Panc1 (cell line): Measurements from ENCODE around the gene MAP4K4. TPM values are rescaled to one million over a fixed set of nuclear protein-coding genes. Genes with fewer than 3 reads are reported as not detected.
"Not testable (repeated sequence)": the region's sequence is repeated elsewhere in the genome, so short reads cannot be mapped to it uniquely, and the experiment has no call there.

Experiments used
- ATAC-seq: fragments of 200-7000 bp; cut with Tn5 transposase; 2 replicates; pipeline ENCODE4 v1.9.1; 2020; ENCODE audit warnings: mild to moderate bottlenecking, moderate library complexity
- BruUV-seq: library from RNA; stranded (reverse); fragments of 400-500 nt; replicated peaks from 2 replicates; lab custom pipeline; 2021; lab: Mats Ljungman, UMichigan
- CTCF ChIA-PET: fragments of 300-600 bp; sonication (Branson Sonifier 250); formaldehyde crosslinking; loops from one replicate; lab custom pipeline; 2022; ENCODE audit warnings: antibody characterized with exemption; lab: Charles Lee
- POLR2A ChIA-PET: fragments of 300-600 bp; sonication (Branson Sonifier 250); formaldehyde crosslinking; loops from one replicate; lab custom pipeline; 2022; ENCODE audit warnings: antibody characterized with exemption; lab: Charles Lee
- DNase-seq: peaks from one replicate; pipeline ENCODE4 v3.0.0-alpha.2; 2010; ENCODE audit warnings: low read depth, low spot score
- H3K27ac ChIP-seq: 2 replicates; pipeline ENCODE4 v1.5.1; 2011; ENCODE audit warnings: mild to moderate bottlenecking, low read length, inconsistent platforms
- H3K27me3 ChIP-seq: fragments of 200-500 bp; sonication (Bioruptor generic); 2 replicates; pipeline ENCODE4 v1.6.0; 2014; ENCODE audit warnings: low read length, inconsistent platforms; ENCODE audit not compliant: control insufficient read depth, insufficient read depth
- H3K36me3 ChIP-seq: fragments of 200-500 bp; sonication (Bioruptor generic); 2 replicates; pipeline ENCODE4 v1.5.1; 2014; ENCODE audit warnings: inconsistent platforms, mild to moderate bottlenecking, low read length, moderate library complexity; ENCODE audit not compliant: control insufficient read depth, insufficient read depth
- H3K4me1 ChIP-seq: 2 replicates; pipeline ENCODE4 v1.5.1; 2011; ENCODE audit warnings: inconsistent platforms, mild to moderate bottlenecking, low read length, moderate library complexity; ENCODE audit not compliant: control insufficient read depth, insufficient read depth
- H3K4me3 ChIP-seq, 2 experiments: 2 replicates each; pipeline ENCODE4 v1.5.1; 2011 to 2012; ENCODE audit warnings: low read depth in 2 of 2, low read length in 2 of 2, mild to moderate bottlenecking in 2 of 2, inconsistent platforms in 1 of 2, moderate library complexity in 1 of 2
- H3K9me3 ChIP-seq: fragments of 200-500 bp; sonication (Bioruptor generic); 2 replicates; pipeline ENCODE4 v1.5.1; 2014; ENCODE audit warnings: low read depth, mild to moderate bottlenecking, inconsistent platforms, low read length, moderate library complexity; ENCODE audit not compliant: control insufficient read depth, insufficient read depth
- POLR2AphosphoS5 ChIP-seq: IDR thresholded peaks from 2 replicates; pipeline ENCODE4 v1.6.1; 2012; ENCODE audit warnings: mild to moderate bottlenecking, low read depth, low read length, moderate library complexity
- REST ChIP-seq, 2 experiments: IDR thresholded peaks; 2 replicates each; pipeline ENCODE4 v1.6.1; 2011 to 2012; ENCODE audit warnings: low read depth in 2 of 2, control low read depth in 1 of 2, low read length in 1 of 2, mild to moderate bottlenecking in 1 of 2, moderate library complexity in 1 of 2; ENCODE audit not compliant: insufficient read depth in 1 of 2
- SIN3A ChIP-seq: IDR thresholded peaks from 2 replicates; pipeline ENCODE4 v1.6.1; 2012; ENCODE audit warnings: low read depth, mild to moderate bottlenecking, low read length, moderate library complexity, borderline replicate concordance; ENCODE audit not compliant: insufficient read depth
- TCF7L2 ChIP-seq: IDR thresholded peaks from 2 replicates; pipeline ENCODE4 v1.6.1; 2011; ENCODE audit warnings: mild to moderate bottlenecking, low read depth, low read length, inconsistent platforms
- in situ Hi-C: cut with HindIII; loops from 2 replicates; pipeline ENCODE4 v1.10.0; 2016; ENCODE audit warnings: low sequenced_read_pairs, low pct_unique_long_range_greater_than_20kb
- intact Hi-C: fragments of 100-400 bp; cut with micrococcal nuclease; formaldehyde crosslinking; loops from one replicate; pipeline ENCODE4 v1.10.0; 2022; ENCODE audit not compliant: unreplicated experiment
- total RNA-seq: library from RNA; stranded (reverse); gene quantifications from one replicate; pipeline ENCODE4 v1.2.1, GENCODE V29; 2021; ENCODE audit not compliant: unreplicated experiment
- TF ChIP-seq, protein P1 (sequence below): fragments of 450-650 bp; IDR thresholded peaks from 2 replicates; pipeline ENCODE4 v1.5.1; 2017; ENCODE audit warnings: mild to moderate bottlenecking

Gene MAP4K4
- total RNA-seq, 1 experiment from 2014 or later: 68.5 TPM

- ATAC-seq (peak; percentile 52), DNase-seq (no peak)
- Histone ChIP-seq H3K9me3 (no peaks in the 10 kb centered on the region), H3K27ac (peak overlapping the region; percentile 49; the same call in 1 of the 2 replicates), H3K4me3 (no peak overlapping the region), H3K27me3 (no peaks in the 10 kb centered on the region), H3K36me3 (no peaks in the 10 kb centered on the region), H3K4me1 (peaks cover 49% of the 10 kb centered on the region)
- CTCF ChIA-PET: interaction anchor here (1.9 kb wide), 1 partner anchor 64 kb away, joined by 5 read pairs; no protein-coding TSS in a partner anchor
- in situ Hi-C loops (no loop called here), intact Hi-C loops (no loop called here)
- POLR2A ChIA-PET: interaction anchor here (1.4 kb wide), 1 partner anchor 13 kb away, joined by 5 read pairs; no protein-coding TSS in a partner anchor
- no peak for TF ChIP-seq SIN3A
- TF ChIP-seq, protein P1, sequence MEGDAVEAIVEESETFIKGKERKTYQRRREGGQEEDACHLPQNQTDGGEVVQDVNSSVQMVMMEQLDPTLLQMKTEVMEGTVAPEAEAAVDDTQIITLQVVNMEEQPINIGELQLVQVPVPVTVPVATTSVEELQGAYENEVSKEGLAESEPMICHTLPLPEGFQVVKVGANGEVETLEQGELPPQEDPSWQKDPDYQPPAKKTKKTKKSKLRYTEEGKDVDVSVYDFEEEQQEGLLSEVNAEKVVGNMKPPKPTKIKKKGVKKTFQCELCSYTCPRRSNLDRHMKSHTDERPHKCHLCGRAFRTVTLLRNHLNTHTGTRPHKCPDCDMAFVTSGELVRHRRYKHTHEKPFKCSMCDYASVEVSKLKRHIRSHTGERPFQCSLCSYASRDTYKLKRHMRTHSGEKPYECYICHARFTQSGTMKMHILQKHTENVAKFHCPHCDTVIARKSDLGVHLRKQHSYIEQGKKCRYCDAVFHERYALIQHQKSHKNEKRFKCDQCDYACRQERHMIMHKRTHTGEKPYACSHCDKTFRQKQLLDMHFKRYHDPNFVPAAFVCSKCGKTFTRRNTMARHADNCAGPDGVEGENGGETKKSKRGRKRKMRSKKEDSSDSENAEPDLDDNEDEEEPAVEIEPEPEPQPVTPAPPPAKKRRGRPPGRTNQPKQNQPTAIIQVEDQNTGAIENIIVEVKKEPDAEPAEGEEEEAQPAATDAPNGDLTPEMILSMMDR: no peak
- no peak for TF ChIP-seq REST (IDR thresholded peaks at IDR 0.05; ENCODE audit: insufficient read depth in 1 of 2, low read depth in 2 of 2, low read length in 1 of 2)
- TF ChIP-seq TCF7L2: no peak
- TF ChIP-seq POLR2AphosphoS5: no peak
- no TSS peak for BruUV-seq
Measured at GRCh38 chr2:101766871-101767739, 69.6 kb downstream of the MAP4K4 start.

DNA sequence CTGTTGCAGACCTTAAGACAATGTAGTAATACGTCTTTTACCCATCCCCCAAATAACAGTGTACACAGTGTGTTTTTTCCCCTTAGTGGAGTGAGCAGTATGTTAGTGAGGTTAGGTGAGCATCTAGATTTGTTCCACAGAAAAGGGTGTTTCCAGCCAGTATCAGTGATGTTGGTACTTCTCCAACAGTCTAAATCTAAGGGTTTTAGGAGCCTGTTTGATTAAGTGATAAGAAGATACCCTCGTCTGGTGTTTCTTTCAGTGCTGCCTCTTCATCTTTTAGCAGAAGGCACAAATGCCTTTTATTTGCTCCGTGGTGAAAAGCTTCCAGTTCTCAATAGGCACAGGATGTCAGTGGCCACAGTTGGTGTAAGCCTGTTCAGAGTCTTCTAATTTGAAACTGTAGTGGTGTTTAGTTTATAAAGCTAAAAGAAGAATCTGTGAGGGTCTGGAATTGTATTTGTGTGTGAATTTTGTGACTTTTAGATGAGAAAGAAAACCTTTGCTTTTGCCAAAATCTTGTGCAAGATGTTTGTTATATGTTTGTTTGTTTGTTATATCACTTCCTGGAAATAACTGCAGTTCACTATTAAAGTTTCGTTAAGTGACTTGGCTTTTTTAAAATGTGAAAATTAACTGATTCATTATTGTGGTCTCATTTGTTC, 71.2 kb downstream of the MAP4K4 start:
- no peaks in the 10 kb centered on the region for H3K27me3 ChIP-seq
- no peak for TF ChIP-seq POLR2AphosphoS5
- intact Hi-C loops (no loop called here), in situ Hi-C loops (no loop called here)
- no peaks in the 10 kb centered on the region for H3K9me3 ChIP-seq
- no peak for ATAC-seq
- H3K36me3 ChIP-seq: no peaks in the 10 kb centered on the region
- BruUV-seq: no TSS peak
- DNase-seq: no peak
- H3K4me3 ChIP-seq: no peak overlapping the region
- ChIA-PET CTCF (interaction anchor here (1.9 kb wide), 1 partner anchor 63 kb away, joined by 5 read pairs; no protein-coding TSS in a partner anchor), POLR2A (no interaction called here)
- no peak overlapping the region for H3K27ac ChIP-seq
- H3K4me1 ChIP-seq: peaks cover 33% of the 10 kb centered on the region

GRCh38 chr2:101769726-101770125, 72.2 kb downstream of the MAP4K4 start:
- intact Hi-C loops, in situ Hi-C loops, POLR2A ChIA-PET, H3K27me3 ChIP-seq, H3K36me3 ChIP-seq, DNase-seq, BruUV-seq, ATAC-seq, H3K27ac ChIP-seq, H3K4me3 ChIP-seq, H3K9me3 ChIP-seq: not testable (repeated sequence)
- CTCF ChIA-PET: interaction anchor here (0.6 to 1.6 kb wide), 3 partner anchors 62 to 997 kb away, joined by 6 to 13 read pairs (median 6); no protein-coding TSS in a partner anchor
- H3K4me1 ChIP-seq: peaks cover 27% of the 10 kb centered on the region
